ENCODE data around the gene PROX1. TPM values are rescaled to one million over a fixed set of nuclear protein-coding genes. Genes with fewer than 3 reads are reported as not detected.

PROX1 gene
- total and polyA plus RNA-seq, 2 of the 8 experiments (the other 6 are each of a cell fraction or from before 2014, with no cell fraction given), result 0.30 to 2.0 TPM

- H2BK120ac ChIP-seq (replicated peaks; ENCODE audit: low read depth, low read length), result no peak overlapping the region
- peaks cover 0 to 3% (median 0%) of the 10 kb centered on the region in 4 experiments; a peak in 1 of 7 replicates for H3K4me1 ChIP-seq (replicated peaks in 1 of 4; ENCODE audit: control insufficient read depth in 3 of 4, insufficient read depth in 4 of 4, low read length in 3 of 4)
- WGBS, 2 experiments (ENCODE audit: extremely low coverage in 1 of 2, insufficient coverage in 1 of 2, insufficient read length in 1 of 2, insufficient replicate concordance in 2 of 2, low coverage in 1 of 2, low lambda C conversion rate in 2 of 2, missing lambda C conversion rate in 1 of 2), result 92% methylated on average over 8 of the region's 8 CpGs; no CpG with 5 or more reads in 1 of the 2 experiments
- no peak overlapping the region for H3K27ac ChIP-seq (ENCODE audit: low read depth, low read length)
- no peaks in the 10 kb centered on the region for H3K23me2 ChIP-seq (ENCODE audit: low read depth, low read length)
- no peak overlapping the region for H3K4me3 ChIP-seq (ENCODE audit: extremely low read depth in 1 of 4, insufficient read depth in 2 of 4, low read depth in 3 of 4, low read length in 4 of 4)
- no peak overlapping the region for H3K23ac ChIP-seq (ENCODE audit: insufficient read length)
- H3K14ac ChIP-seq (ENCODE audit: insufficient read length), result no peak overlapping the region
- no peak overlapping the region for H4K5ac ChIP-seq (ENCODE audit: insufficient read length, low read depth, low read length)
- H3K4me2 ChIP-seq (ENCODE audit: insufficient read depth in 1 of 2, low read depth in 2 of 2, low read length in 2 of 2), result no peak overlapping the region
- no peak overlapping the region for H2AFZ ChIP-seq (ENCODE audit: low read length)
- no peak overlapping the region for H2BK5ac ChIP-seq (ENCODE audit: low read depth, low read length)
- no peak overlapping the region for H2BK12ac ChIP-seq (ENCODE audit: low read depth, low read length)
- ChIA-PET POLR2A (ENCODE audit: partially characterized antibody) (no interaction called here), CTCF (ENCODE audit: partially characterized antibody) (interaction anchor here (0.9 kb wide), 1 partner anchor 24 kb away, joined by 3 read pairs; no protein-coding TSS in a partner anchor)
- no peak overlapping the region for H2BK20ac ChIP-seq (ENCODE audit: low read length)
- H3K27me3 ChIP-seq (replicated peaks in 1 of 4; ENCODE audit: control insufficient read depth in 3 of 4, extremely low read depth in 1 of 4, insufficient read depth in 3 of 4, low read length in 3 of 4), result no peaks in the 10 kb centered on the region
- H2BK15ac ChIP-seq (ENCODE audit: low read length), result no peak overlapping the region
- no peak for DNase-seq (ENCODE audit: low read depth in 1 of 2, low spot score in 2 of 2)
- no peak overlapping the region for H2AK5ac ChIP-seq (ENCODE audit: low read depth, low read length)
- no peak overlapping the region for H4K8ac ChIP-seq (ENCODE audit: extremely low read depth, insufficient read depth, low read length)
- H3K9me3 ChIP-seq (ENCODE audit: insufficient read depth in 2 of 2, low read depth in 1 of 2, low read length in 1 of 2), result no peaks in the 10 kb centered on the region
- H3K36me3 ChIP-seq (ENCODE audit: control insufficient read depth in 2 of 4, insufficient read depth in 4 of 4, low read length in 3 of 4), result no peaks in the 10 kb centered on the region
- H4K20me1 ChIP-seq (replicated peaks in 1 of 2; ENCODE audit: control insufficient read depth in 1 of 2, insufficient read depth in 2 of 2, low read length in 2 of 2), result no peaks in the 10 kb centered on the region
- FAIRE-seq, result no peak
- no peak overlapping the region for H3K56ac ChIP-seq (replicated peaks; ENCODE audit: insufficient read length, low read depth, low read length)
- no peak overlapping the region for H3K4ac ChIP-seq (replicated peaks; ENCODE audit: insufficient read length, low read depth, low read length)
- no peaks in the 10 kb centered on the region for H3K79me2 ChIP-seq (ENCODE audit: control insufficient read depth in 1 of 2, insufficient read depth in 2 of 2, low read length in 2 of 2)
- no peak overlapping the region for H3K18ac ChIP-seq (ENCODE audit: extremely low read depth, low read length)
- H3K9ac ChIP-seq (replicated peaks in 1 of 4; ENCODE audit: extremely low read depth in 1 of 4, low read depth in 3 of 4, low read length in 3 of 4), result peak overlapping the region in 1 of 4 experiments; percentile 25; a peak in 1 of 7 replicates
- no peak overlapping the region for H4K91ac ChIP-seq (replicated peaks; ENCODE audit: insufficient read length, low read length)
- H3K79me1 ChIP-seq (ENCODE audit: low read depth, low read length), result no peaks in the 10 kb centered on the region
- TF ChIP-seq CHD1 (IDR thresholded peaks at IDR 0.05; ENCODE audit: low read depth, low read length), result no peak
Measured at GRCh38 chr1:214037468-214037867, 49.7 kb downstream of the PROX1 start.
